Liver (tissue), 9 donors: ENCODE data around the gene RAB15. TPM values are rescaled to one million over a fixed set of nuclear protein-coding genes. Genes with fewer than 3 reads are reported as not detected.

Experiments
- DNase-seq: peaks from one replicate; pipeline ENCODE4 v3.0.0-alpha.2; 2017; ENCODE audit warnings: low spot score
- H3K27ac ChIP-seq, 2 donors: one replicate each; pipeline ENCODE4 v1.7.0; 2013; ENCODE audit warnings: inconsistent platforms in 2 of 2, low read length in 2 of 2, control low read depth in 1 of 2, low read depth in 1 of 2, mild to moderate bottlenecking in 1 of 2
- H3K27me3 ChIP-seq, 4 donors: one replicate each; pipeline versions ENCODE4 v1.6.1 to v1.7.0; 2013; ENCODE audit warnings: low read length in 3 of 4, inconsistent platforms in 1 of 4, mild to moderate bottlenecking in 1 of 4, moderate library complexity in 1 of 4; ENCODE audit not compliant: control insufficient read depth in 4 of 4, insufficient read depth in 4 of 4
- H3K36me3 ChIP-seq, 4 donors: one replicate each; pipeline versions ENCODE4 v1.6.1 to v1.7.0; 2013; ENCODE audit warnings: low read length in 3 of 4, mild to moderate bottlenecking in 3 of 4, low read depth in 1 of 4, moderate library complexity in 1 of 4; ENCODE audit not compliant: control insufficient read depth in 4 of 4, insufficient read depth in 3 of 4
- H3K4me1 ChIP-seq, 4 donors: one replicate each; pipeline versions ENCODE4 v1.6.1 to v1.7.0; 2013; ENCODE audit warnings: low read length in 3 of 4, mild to moderate bottlenecking in 3 of 4, moderate library complexity in 1 of 4; ENCODE audit not compliant: control insufficient read depth in 4 of 4, insufficient read depth in 4 of 4
- H3K4me3 ChIP-seq, 3 donors: one replicate each; pipeline versions ENCODE4 v1.6.1 to v1.7.0; 2013; ENCODE audit warnings: low read length in 3 of 3, control low read depth in 1 of 3, low read depth in 1 of 3, mild to moderate bottlenecking in 1 of 3
- H3K9ac ChIP-seq, 2 donors: one replicate each; pipeline ENCODE4 v1.7.0; 2013; ENCODE audit warnings: low read length in 2 of 2, mild to moderate bottlenecking in 2 of 2, moderate library complexity in 2 of 2, control low read depth in 1 of 2, low read depth in 1 of 2
- H3K9me3 ChIP-seq, 4 donors: one replicate each; pipeline versions ENCODE4 v1.6.1 to v1.7.0; 2013; ENCODE audit warnings: low read length in 3 of 4; ENCODE audit not compliant: control insufficient read depth in 4 of 4
- EGR1 ChIP-seq, 2 donors: IDR thresholded peaks; 2 replicates each; pipeline ENCODE4 v1.6.1; 2016 to 2018; ENCODE audit warnings: antibody characterized with exemption in 2 of 2, low read depth in 2 of 2
- FOXA1 ChIP-seq: IDR thresholded peaks from 2 replicates; pipeline ENCODE4 v1.6.1; 2016; ENCODE audit warnings: antibody characterized with exemption
- FOXA2 ChIP-seq: IDR thresholded peaks from 2 replicates; pipeline ENCODE4 v1.6.1; 2016; ENCODE audit warnings: antibody characterized with exemption
- GABPA ChIP-seq, 2 donors: IDR thresholded peaks in 1 of 2; conservative IDR thresholded peaks in 1 of 2; 2 replicates each; pipeline ENCODE4 v1.6.1; 2016; ENCODE audit warnings: antibody characterized with exemption in 2 of 2, mild to moderate bottlenecking in 1 of 2, moderate library complexity in 1 of 2
- HNF4A ChIP-seq, 2 donors: conservative IDR thresholded peaks; 2 replicates each; pipeline ENCODE4 v1.6.1; 2016; ENCODE audit warnings: antibody characterized with exemption in 2 of 2, mild to moderate bottlenecking in 2 of 2
- HNF4G ChIP-seq: IDR thresholded peaks from 2 replicates; pipeline ENCODE4 v1.6.1; 2016; ENCODE audit warnings: antibody characterized with exemption
- JUND ChIP-seq, 2 donors: IDR thresholded peaks; 2 replicates each; pipeline ENCODE4 v1.6.1; 2016; ENCODE audit warnings: antibody characterized with exemption in 2 of 2
- NR2F2 ChIP-seq: IDR thresholded peaks from 2 replicates; pipeline ENCODE4 v1.6.1; 2016; ENCODE audit warnings: antibody characterized with exemption
- RAD21 ChIP-seq, 2 donors: IDR thresholded peaks; 2 replicates each; pipeline ENCODE4 v1.6.1; 2016; ENCODE audit warnings: antibody characterized with exemption in 2 of 2, mild to moderate bottlenecking in 2 of 2
- RXRA ChIP-seq, 2 donors: IDR thresholded peaks; 2 replicates each; pipeline ENCODE4 v1.6.1; 2017 to 2018; ENCODE audit warnings: antibody characterized with exemption in 2 of 2, mild to moderate bottlenecking in 1 of 2
- SP1 ChIP-seq: IDR thresholded peaks from 2 replicates; pipeline ENCODE4 v1.6.1; 2018; ENCODE audit warnings: antibody characterized with exemption, mild to moderate bottlenecking
- TAF1 ChIP-seq: conservative IDR thresholded peaks from 2 replicates; pipeline ENCODE4 v1.6.1; 2016; ENCODE audit warnings: antibody characterized with exemption, mild to moderate bottlenecking
- YY1 ChIP-seq: IDR thresholded peaks from 2 replicates; pipeline ENCODE4 v1.6.1; 2016; ENCODE audit warnings: antibody characterized with exemption, mild to moderate bottlenecking
- WGBS: extraction: QIAGEN DNeasy Blood & Tissue Kit; methylation state at CpG from one replicate; pipeline ENCODE4 v1.1.7; 2013; 5-methylcytosine and 5-hydroxymethylcytosine counted together
- polyA plus RNA-seq, 2 donors: library from polyadenylated mRNA; stranded (reverse) in 1 of 2; unstranded in 1 of 2; fragments of 200-250 nt in 1 of 2; fragments of >200 nt in 1 of 2; fragmentation: Nextera tagmentation in 1 of 2; extraction: Ambion mirVana in 1 of 2; gene quantifications; one replicate each; pipeline versions ENCODE4 v1.2.1 to v1.2.3, GENCODE V29; 2013 to 2015
- total RNA-seq, 2 donors: library from RNA; depleted of rRNA; stranded (reverse); fragments of >200 nt; gene quantifications; one replicate each; pipeline ENCODE4 v1.2.3, GENCODE V29; 2014
- TF ChIP-seq, protein P1 (sequence below): IDR thresholded peaks from 2 replicates; pipeline ENCODE4 v1.6.1; 2016; ENCODE audit warnings: antibody characterized with exemption, mild to moderate bottlenecking
- TF ChIP-seq, protein P2 (sequence below): IDR thresholded peaks from 2 replicates; pipeline ENCODE4 v1.6.1; 2016; ENCODE audit warnings: antibody characterized with exemption
- TF ChIP-seq, protein P3 (sequence below): IDR thresholded peaks from 2 replicates; pipeline ENCODE4 v1.6.1; 2016; ENCODE audit warnings: antibody characterized with exemption
- TF ChIP-seq, protein P4 (sequence below): IDR thresholded peaks from 2 replicates; pipeline ENCODE4 v1.6.1; 2016; ENCODE audit warnings: antibody characterized with exemption
- TF ChIP-seq, protein P5 (sequence below): fragments of 150-350 bp; IDR thresholded peaks from 2 replicates; pipeline ENCODE4 v1.5.1; 2017; ENCODE audit warnings: improper control_type of control experiment, low read depth, low read length; ENCODE audit not compliant: missing input control
- donor health status: healthy.
- donor health status: healthy.
- donor health status: healthy.
- donor health status: healthy.
- donor health status: healthy.

RAB15 gene
- total and polyA plus RNA-seq, 4 donors: 5.5 to 18.0 (median 11.1) TPM

DNA sequence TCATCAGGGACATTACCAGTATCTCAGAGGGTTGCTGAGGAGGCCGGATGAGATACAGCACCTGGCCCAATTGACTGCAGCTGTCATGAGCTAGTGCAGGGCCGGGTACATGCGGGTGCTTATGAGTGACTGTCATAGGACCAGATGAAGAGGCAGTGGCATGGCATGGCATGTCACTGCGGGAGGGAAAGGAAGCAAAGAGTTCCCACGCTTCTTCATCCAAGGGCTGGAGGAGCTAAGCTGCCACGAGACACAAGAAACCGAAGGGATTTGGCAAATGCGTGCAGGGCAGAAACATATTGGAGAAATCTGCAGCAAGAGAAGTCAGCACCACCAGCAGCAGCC lies 18.9 kb downstream of the RAB15 start:
- no peak overlapping the region for H3K9ac ChIP-seq
- TF ChIP-seq FOXA1: no peak
- no peak for TF ChIP-seq JUND (IDR thresholded peaks at IDR 0.05)
- TF ChIP-seq GABPA (IDR thresholded peaks at IDR 0.05 in 1 of 2, conservative IDR thresholded peaks at IDR 0.05 in 1 of 2): no peak
- TF ChIP-seq RAD21 (IDR thresholded peaks at IDR 0.05): no peak
- no peak for TF ChIP-seq YY1
- no peak for TF ChIP-seq HNF4G
- no peak for TF ChIP-seq EGR1 (IDR thresholded peaks at IDR 0.05; ENCODE audit: low read depth in 2 of 2)
- no peak for TF ChIP-seq RXRA (IDR thresholded peaks at IDR 0.05)
- TF ChIP-seq, protein P1, sequence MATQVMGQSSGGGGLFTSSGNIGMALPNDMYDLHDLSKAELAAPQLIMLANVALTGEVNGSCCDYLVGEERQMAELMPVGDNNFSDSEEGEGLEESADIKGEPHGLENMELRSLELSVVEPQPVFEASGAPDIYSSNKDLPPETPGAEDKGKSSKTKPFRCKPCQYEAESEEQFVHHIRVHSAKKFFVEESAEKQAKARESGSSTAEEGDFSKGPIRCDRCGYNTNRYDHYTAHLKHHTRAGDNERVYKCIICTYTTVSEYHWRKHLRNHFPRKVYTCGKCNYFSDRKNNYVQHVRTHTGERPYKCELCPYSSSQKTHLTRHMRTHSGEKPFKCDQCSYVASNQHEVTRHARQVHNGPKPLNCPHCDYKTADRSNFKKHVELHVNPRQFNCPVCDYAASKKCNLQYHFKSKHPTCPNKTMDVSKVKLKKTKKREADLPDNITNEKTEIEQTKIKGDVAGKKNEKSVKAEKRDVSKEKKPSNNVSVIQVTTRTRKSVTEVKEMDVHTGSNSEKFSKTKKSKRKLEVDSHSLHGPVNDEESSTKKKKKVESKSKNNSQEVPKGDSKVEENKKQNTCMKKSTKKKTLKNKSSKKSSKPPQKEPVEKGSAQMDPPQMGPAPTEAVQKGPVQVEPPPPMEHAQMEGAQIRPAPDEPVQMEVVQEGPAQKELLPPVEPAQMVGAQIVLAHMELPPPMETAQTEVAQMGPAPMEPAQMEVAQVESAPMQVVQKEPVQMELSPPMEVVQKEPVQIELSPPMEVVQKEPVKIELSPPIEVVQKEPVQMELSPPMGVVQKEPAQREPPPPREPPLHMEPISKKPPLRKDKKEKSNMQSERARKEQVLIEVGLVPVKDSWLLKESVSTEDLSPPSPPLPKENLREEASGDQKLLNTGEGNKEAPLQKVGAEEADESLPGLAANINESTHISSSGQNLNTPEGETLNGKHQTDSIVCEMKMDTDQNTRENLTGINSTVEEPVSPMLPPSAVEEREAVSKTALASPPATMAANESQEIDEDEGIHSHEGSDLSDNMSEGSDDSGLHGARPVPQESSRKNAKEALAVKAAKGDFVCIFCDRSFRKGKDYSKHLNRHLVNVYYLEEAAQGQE: no peak
- TF ChIP-seq FOXA2: no peak
- TF ChIP-seq, protein P2, sequence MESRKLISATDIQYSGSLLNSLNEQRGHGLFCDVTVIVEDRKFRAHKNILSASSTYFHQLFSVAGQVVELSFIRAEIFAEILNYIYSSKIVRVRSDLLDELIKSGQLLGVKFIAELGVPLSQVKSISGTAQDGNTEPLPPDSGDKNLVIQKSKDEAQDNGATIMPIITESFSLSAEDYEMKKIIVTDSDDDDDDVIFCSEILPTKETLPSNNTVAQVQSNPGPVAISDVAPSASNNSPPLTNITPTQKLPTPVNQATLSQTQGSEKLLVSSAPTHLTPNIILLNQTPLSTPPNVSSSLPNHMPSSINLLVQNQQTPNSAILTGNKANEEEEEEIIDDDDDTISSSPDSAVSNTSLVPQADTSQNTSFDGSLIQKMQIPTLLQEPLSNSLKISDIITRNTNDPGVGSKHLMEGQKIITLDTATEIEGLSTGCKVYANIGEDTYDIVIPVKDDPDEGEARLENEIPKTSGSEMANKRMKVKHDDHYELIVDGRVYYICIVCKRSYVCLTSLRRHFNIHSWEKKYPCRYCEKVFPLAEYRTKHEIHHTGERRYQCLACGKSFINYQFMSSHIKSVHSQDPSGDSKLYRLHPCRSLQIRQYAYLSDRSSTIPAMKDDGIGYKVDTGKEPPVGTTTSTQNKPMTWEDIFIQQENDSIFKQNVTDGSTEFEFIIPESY: no peak
- TF ChIP-seq, protein P3, sequence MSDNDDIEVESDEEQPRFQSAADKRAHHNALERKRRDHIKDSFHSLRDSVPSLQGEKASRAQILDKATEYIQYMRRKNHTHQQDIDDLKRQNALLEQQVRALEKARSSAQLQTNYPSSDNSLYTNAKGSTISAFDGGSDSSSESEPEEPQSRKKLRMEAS: no peak
- no peak for TF ChIP-seq NR2F2
- TF ChIP-seq TAF1: no peak
- TF ChIP-seq HNF4A (conservative IDR thresholded peaks at IDR 0.05): no peak
- TF ChIP-seq SP1: no peak
- TF ChIP-seq, protein P4, sequence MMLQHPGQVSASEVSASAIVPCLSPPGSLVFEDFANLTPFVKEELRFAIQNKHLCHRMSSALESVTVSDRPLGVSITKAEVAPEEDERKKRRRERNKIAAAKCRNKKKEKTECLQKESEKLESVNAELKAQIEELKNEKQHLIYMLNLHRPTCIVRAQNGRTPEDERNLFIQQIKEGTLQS: no peak
- TF ChIP-seq, protein P5, sequence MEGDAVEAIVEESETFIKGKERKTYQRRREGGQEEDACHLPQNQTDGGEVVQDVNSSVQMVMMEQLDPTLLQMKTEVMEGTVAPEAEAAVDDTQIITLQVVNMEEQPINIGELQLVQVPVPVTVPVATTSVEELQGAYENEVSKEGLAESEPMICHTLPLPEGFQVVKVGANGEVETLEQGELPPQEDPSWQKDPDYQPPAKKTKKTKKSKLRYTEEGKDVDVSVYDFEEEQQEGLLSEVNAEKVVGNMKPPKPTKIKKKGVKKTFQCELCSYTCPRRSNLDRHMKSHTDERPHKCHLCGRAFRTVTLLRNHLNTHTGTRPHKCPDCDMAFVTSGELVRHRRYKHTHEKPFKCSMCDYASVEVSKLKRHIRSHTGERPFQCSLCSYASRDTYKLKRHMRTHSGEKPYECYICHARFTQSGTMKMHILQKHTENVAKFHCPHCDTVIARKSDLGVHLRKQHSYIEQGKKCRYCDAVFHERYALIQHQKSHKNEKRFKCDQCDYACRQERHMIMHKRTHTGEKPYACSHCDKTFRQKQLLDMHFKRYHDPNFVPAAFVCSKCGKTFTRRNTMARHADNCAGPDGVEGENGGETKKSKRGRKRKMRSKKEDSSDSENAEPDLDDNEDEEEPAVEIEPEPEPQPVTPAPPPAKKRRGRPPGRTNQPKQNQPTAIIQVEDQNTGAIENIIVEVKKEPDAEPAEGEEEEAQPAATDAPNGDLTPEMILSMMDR: no peak
- 97% methylated on average over 8 of the region's 8 CpGs for WGBS
- no peaks in the 10 kb centered on the region for H3K9me3 ChIP-seq
- DNase-seq: no peak
- H3K4me3 ChIP-seq: no peak overlapping the region
- no peaks in the 10 kb centered on the region for H3K27me3 ChIP-seq
- H3K36me3 ChIP-seq: peaks cover 0 to 2% (median 0%) of the 10 kb centered on the region in 4 donors
- H3K4me1 ChIP-seq: peaks cover 3 to 10% (median 8%) of the 10 kb centered on the region in 4 donors
- H3K27ac ChIP-seq: no peak overlapping the region
